GM23248 (cell line): ENCODE results near the gene RAB15. TPM values are rescaled to one million over a fixed set of nuclear protein-coding genes. Genes with fewer than 3 reads are reported as not detected.

Source experiments
- DNase-seq: peaks from one replicate; pipeline ENCODE4 v3.0.0-alpha.2; 2015
- H2AFZ ChIP-seq: fragments of 200-600 bp; sonication (generic); 2 replicates; pipeline ENCODE4 v1.6.1; 2016; ENCODE audit warnings: antibody characterized with exemption
- H3F3A ChIP-seq: fragments of 200-600 bp; sonication (generic); 2 replicates; pipeline ENCODE4 v1.6.1; 2016; ENCODE audit warnings: mild to moderate bottlenecking, antibody characterized with exemption, mixed run types; ENCODE audit not compliant: insufficient read depth
- H3K27ac ChIP-seq: fragments of 200-600 bp; sonication (generic); 2 replicates; pipeline ENCODE4 v1.5.1; 2016; ENCODE audit warnings: mild to moderate bottlenecking
- H3K27me3 ChIP-seq: fragments of 200-600 bp; sonication (generic); replicated peaks from 2 replicates; pipeline ENCODE4 v1.6.1; 2016; ENCODE audit warnings: mild to moderate bottlenecking; ENCODE audit not compliant: insufficient read depth
- H3K36me3 ChIP-seq: fragments of 200-600 bp; sonication (generic); 2 replicates; pipeline ENCODE4 v1.6.1; 2016; ENCODE audit warnings: low read depth, mild to moderate bottlenecking
- H3K4me1 ChIP-seq: fragments of 200-600 bp; sonication (generic); 2 replicates; pipeline ENCODE4 v1.6.1; 2016; ENCODE audit warnings: mild to moderate bottlenecking; ENCODE audit not compliant: insufficient read depth
- H3K4me2 ChIP-seq: fragments of 200-600 bp; sonication (generic); one replicate; pipeline ENCODE4 v1.6.1; 2016; ENCODE audit warnings: mild to moderate bottlenecking; ENCODE audit not compliant: unreplicated experiment
- H3K4me3 ChIP-seq: fragments of 200-600 bp; sonication (generic); 2 replicates; pipeline ENCODE4 v1.5.1; 2016; ENCODE audit warnings: mild to moderate bottlenecking
- H3K79me2 ChIP-seq: fragments of 200-600 bp; sonication (generic); 2 replicates; pipeline ENCODE4 v1.6.1; 2016; ENCODE audit warnings: mild to moderate bottlenecking; ENCODE audit not compliant: insufficient read depth
- H3K9ac ChIP-seq: fragments of 200-600 bp; sonication (generic); 2 replicates; pipeline ENCODE4 v1.6.1; 2016; ENCODE audit warnings: mild to moderate bottlenecking
- H3K9me2 ChIP-seq: fragments of 200-600 bp; sonication (generic); 2 replicates; pipeline ENCODE4 v1.6.1; 2016; ENCODE audit warnings: mixed run types, mild to moderate bottlenecking, moderate library complexity; ENCODE audit not compliant: insufficient read depth
- H3K9me3 ChIP-seq: fragments of 200-600 bp; sonication (generic); one replicate; pipeline ENCODE4 v1.6.1; 2017; ENCODE audit warnings: low read depth
- H4K20me1 ChIP-seq: fragments of 200-600 bp; sonication (generic); 2 replicates; pipeline ENCODE4 v1.6.0; 2016; ENCODE audit not compliant: insufficient read depth
- EZH2 ChIP-seq: fragments of 200-600 bp; sonication (generic); IDR thresholded peaks from 2 replicates; pipeline ENCODE4 v1.6.1; 2018; ENCODE audit warnings: antibody characterized with exemption, mild to moderate bottlenecking; ENCODE audit not compliant: insufficient read depth, poor library complexity, severe bottlenecking
- EZH2phosphoT487 ChIP-seq: fragments of 200-600 bp; sonication (generic); IDR thresholded peaks from 2 replicates; pipeline ENCODE4 v1.6.1; 2018; ENCODE audit warnings: antibody characterized with exemption, moderate library complexity, mild to moderate bottlenecking, low read depth; ENCODE audit not compliant: insufficient read depth
- WGBS, 2 experiments: methylation state at CpG; one replicate each; pipeline ENCODE4 v1.1.6; 2015 to 2017; ENCODE audit warnings: low lambda C conversion rate in 2 of 2, low coverage in 1 of 2; ENCODE audit errors: missing lambda C conversion rate in 2 of 2; 5-methylcytosine and 5-hydroxymethylcytosine counted together
- in situ Hi-C: fragments of 300-500 bp; cut with MboI; formaldehyde crosslinking; loops from 2 replicates; pipeline ENCODE4 v1.15.0; 2020
- polyA plus RNA-seq: library from polyadenylated mRNA; unstranded; fragments of >200 nt; fragmentation: Nextera tagmentation; extraction: Ambion mirVana; gene quantifications from 2 replicates; pipeline ENCODE4 v1.2.1, GENCODE V29; 2016
- total RNA-seq: library from RNA; depleted of rRNA; stranded (reverse); fragments of >200 nt; shearing (Covaris generic); gene quantifications from 2 replicates; pipeline ENCODE4 v1.2.3, GENCODE V29; 2014

RAB15 gene
- total and polyA plus RNA-seq, 2 experiments from 2014 or later: 2.0 to 4.3 TPM

DNA sequence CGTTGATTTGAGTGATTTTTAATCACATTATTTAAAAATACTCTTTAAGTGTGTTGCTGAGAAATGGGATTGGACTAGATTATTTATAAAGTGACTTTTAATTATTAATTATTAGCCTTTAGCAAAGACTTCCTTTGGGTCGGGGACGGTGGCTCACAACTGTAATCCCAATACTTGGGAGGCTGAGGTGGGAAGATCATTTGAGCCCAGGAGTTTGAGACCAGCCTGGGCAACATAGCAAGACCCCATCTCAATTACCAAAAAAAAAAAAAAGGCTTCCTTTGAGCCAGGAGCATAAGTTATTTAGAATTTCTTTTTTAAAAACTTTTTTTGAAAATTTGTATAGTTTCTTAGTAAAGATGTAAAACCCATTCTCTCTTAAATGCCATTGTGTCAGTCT, 49.1 kb downstream of the RAB15 start:
- in situ Hi-C loops: no loop called here
- Histone ChIP-seq H3K36me3 (peaks cover 38% of the 10 kb centered on the region; the same call in 1 of the 2 replicates), H3K27ac (no peak overlapping the region), H3K4me1 (peaks cover 34% of the 10 kb centered on the region), H3K27me3 (no peaks in the 10 kb centered on the region), H3K4me3 (no peak overlapping the region), H3K79me2 (peaks cover 78% of the 10 kb centered on the region), H2AFZ (no peak overlapping the region), H3K9me3 (no peaks in the 10 kb centered on the region), H3K9me2 (no peaks in the 10 kb centered on the region), H3K4me2 (no peak overlapping the region), H3K9ac (no peak overlapping the region), H4K20me1 (no peaks in the 10 kb centered on the region), H3F3A (peaks cover 25% of the 10 kb centered on the region)
- WGBS, 2 experiments: 77 to 88% methylated on average over 3 of the region's 3 CpGs
- TF ChIP-seq EZH2 (no peak), EZH2phosphoT487 (no peak)
- no peak for DNase-seq

DNA sequence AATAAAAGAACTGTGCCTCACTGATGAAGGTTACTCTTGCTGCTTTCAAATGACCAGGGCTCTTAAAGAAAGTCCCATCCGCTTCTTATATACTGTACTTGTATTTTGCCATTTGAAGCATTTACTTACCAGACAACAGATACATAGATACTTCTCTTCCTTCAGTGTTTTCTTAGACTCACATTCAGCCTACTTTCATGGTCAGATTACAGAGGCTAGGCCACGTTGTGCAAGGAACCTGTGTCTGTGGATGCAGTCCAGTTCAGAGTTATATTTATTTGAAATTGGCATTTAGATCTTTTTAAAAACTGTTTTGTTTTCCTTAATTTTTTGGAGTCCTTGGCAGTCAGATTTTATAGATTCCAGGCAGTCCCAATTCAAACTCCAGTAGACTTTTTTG, 51.7 kb downstream of the RAB15 start:
- H3K4me1 ChIP-seq: peaks cover 57% of the 10 kb centered on the region
- peaks cover 88% of the 10 kb centered on the region for H3K79me2 ChIP-seq
- H3K9me3 ChIP-seq: no peaks in the 10 kb centered on the region
- no peak for DNase-seq
- in situ Hi-C loops: no loop called here
- H3K4me2 ChIP-seq: peak overlapping the region; percentile 65
- H3K27ac ChIP-seq: peak overlapping the region; percentile 81; the same call in 1 of the 2 replicates
- H3K36me3 ChIP-seq: peaks cover 16% of the 10 kb centered on the region; the same call in 1 of the 2 replicates
- TF ChIP-seq EZH2 (no peak), EZH2phosphoT487 (no peak)
- peaks cover 50% of the 10 kb centered on the region for H3F3A ChIP-seq
- no peak overlapping the region for H3K9ac ChIP-seq
- H3K4me3 ChIP-seq: no peak overlapping the region
- H2AFZ ChIP-seq: no peak overlapping the region
- H4K20me1 ChIP-seq: no peaks in the 10 kb centered on the region
- no peaks in the 10 kb centered on the region for H3K27me3 ChIP-seq
- H3K9me2 ChIP-seq: peaks cover 5% of the 10 kb centered on the region; the same call in 1 of the 2 replicates
- WGBS, 2 experiments: 48 to 53% methylated on average over 2 of the region's 2 CpGs

DNA sequence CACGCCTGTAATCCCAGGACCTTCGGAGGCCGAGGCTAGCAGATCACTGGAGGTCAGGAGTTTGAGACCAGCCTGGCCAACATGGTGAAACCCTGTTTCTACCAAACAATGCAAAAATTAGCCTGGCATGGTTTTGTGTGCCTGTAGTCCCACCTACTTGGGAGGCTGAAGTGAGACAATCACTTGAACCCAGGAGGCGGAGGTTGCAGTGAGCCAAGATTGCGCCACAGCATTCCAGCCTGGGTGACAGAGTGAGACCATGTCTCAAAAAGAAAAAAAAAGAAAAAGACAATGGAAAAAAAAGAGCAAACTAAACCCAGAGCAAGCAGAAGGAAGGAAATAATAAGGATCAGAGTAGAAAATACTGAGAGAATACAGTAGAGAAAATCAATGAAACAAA, 52.5 kb downstream of the RAB15 start:
- H3K4me2 ChIP-seq: peak overlapping the region; percentile 65
- H3K9me2 ChIP-seq: peaks cover 5% of the 10 kb centered on the region; the same call in 1 of the 2 replicates
- peak; percentile 40 for DNase-seq
- peaks cover 88% of the 10 kb centered on the region for H3K79me2 ChIP-seq
- H4K20me1 ChIP-seq: no peaks in the 10 kb centered on the region
- H3K36me3 ChIP-seq: peaks cover 8% of the 10 kb centered on the region; the same call in 1 of the 2 replicates
- no peaks in the 10 kb centered on the region for H3K27me3 ChIP-seq
- no peaks in the 10 kb centered on the region for H3K9me3 ChIP-seq
- H3K9ac ChIP-seq: peak overlapping the region; percentile 44
- H3K4me1 ChIP-seq: peaks cover 61% of the 10 kb centered on the region
- no peak overlapping the region for H2AFZ ChIP-seq
- WGBS, 2 experiments: 83 to 87% methylated on average over 5 of the region's 5 CpGs
- H3F3A ChIP-seq: peaks cover 51% of the 10 kb centered on the region
- TF ChIP-seq EZH2phosphoT487 (no peak), EZH2 (no peak)
- no peak overlapping the region for H3K4me3 ChIP-seq
- in situ Hi-C loops: no loop called here
- peak overlapping the region; percentile 81 for H3K27ac ChIP-seq

DNA sequence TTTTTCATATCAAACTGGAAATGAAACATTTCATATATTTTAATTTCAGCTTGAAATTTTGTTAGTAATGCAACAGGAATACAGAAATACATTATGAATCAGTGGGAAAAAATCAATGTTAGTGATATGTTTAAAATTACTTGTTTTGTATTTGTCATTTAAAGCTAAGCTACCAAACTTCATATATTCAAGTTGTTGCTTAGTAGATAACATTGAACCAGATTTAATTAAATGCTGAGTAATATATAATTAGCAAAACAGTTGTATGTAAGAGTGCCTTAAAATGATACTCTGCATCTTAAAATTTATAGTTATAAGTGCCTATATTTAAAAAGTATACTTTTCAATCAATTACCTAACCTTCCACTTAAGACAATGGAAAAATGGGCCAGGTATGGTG, 52.9 kb downstream of the RAB15 start:
- peaks cover 87% of the 10 kb centered on the region for H3K79me2 ChIP-seq
- H2AFZ ChIP-seq: no peak overlapping the region
- H3K9me3 ChIP-seq: no peaks in the 10 kb centered on the region
- DNase-seq: peak; percentile 33
- no peak overlapping the region for H3K4me3 ChIP-seq
- H3K4me1 ChIP-seq: peaks cover 61% of the 10 kb centered on the region
- in situ Hi-C loops: no loop called here
- TF ChIP-seq EZH2phosphoT487 (no peak), EZH2 (no peak)
- H3F3A ChIP-seq: peaks cover 51% of the 10 kb centered on the region
- H3K36me3 ChIP-seq: peaks cover 4% of the 10 kb centered on the region; the same call in 1 of the 2 replicates
- no peaks in the 10 kb centered on the region for H4K20me1 ChIP-seq
- peaks cover 5% of the 10 kb centered on the region; the same call in 1 of the 2 replicates for H3K9me2 ChIP-seq
- H3K9ac ChIP-seq: peak overlapping the region; percentile 44
- H3K27ac ChIP-seq: peak overlapping the region; percentile 81
- peak overlapping the region; percentile 65 for H3K4me2 ChIP-seq
- no peaks in the 10 kb centered on the region for H3K27me3 ChIP-seq

DNA sequence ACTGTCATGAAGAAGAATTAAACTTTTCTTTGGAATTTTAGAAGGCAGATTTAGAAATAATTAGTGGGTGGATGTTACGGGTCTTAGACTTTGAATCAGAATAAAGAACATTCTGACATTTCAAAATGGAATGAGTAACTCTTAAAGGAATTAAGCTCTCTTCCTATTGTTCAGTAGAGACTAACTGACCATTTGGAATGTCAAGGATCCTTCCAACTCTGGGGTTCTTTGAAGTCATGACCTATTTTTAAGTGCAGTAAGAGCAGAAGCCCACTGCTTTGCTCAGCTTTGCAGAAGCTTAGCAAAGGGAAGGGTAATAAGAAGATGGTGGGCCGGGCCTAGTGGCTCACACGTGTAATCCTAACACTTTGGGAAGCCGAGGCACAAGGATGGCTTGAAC, 53.9 kb downstream of the RAB15 start:
- Histone ChIP-seq H3F3A (peaks cover 51% of the 10 kb centered on the region), H3K4me3 (peak overlapping the region; percentile 39; the same call in 1 of the 2 replicates), H3K4me2 (peak overlapping the region; percentile 65), H3K9me3 (no peaks in the 10 kb centered on the region), H3K9me2 (peaks cover 5% of the 10 kb centered on the region; the same call in 1 of the 2 replicates), H3K79me2 (peaks cover 77% of the 10 kb centered on the region), H2AFZ (no peak overlapping the region), H3K27ac (peak overlapping the region; percentile 81), H4K20me1 (no peaks in the 10 kb centered on the region), H3K9ac (0 out of 2 replicates have a peak overlapping the region, but pooled peaks have one; percentile 44), H3K36me3 (no peaks in the 10 kb centered on the region), H3K27me3 (no peaks in the 10 kb centered on the region), H3K4me1 (peaks cover 65% of the 10 kb centered on the region)
- TF ChIP-seq EZH2phosphoT487 (no peak), EZH2 (no peak)
- in situ Hi-C loops: no loop called here
- 65 to 66% methylated on average over 4 of the region's 4 CpGs for WGBS, 2 experiments
- peak; percentile 56 for DNase-seq
